ENCODE measurements around the gene EVX2. TPM values are rescaled to one million over a fixed set of nuclear protein-coding genes. Genes with fewer than 3 reads are reported as not detected.

The EVX2 gene
- total and polyA plus RNA-seq, 9 of the 15 experiments (the other 6 are each of a cell fraction or from before 2014, with no cell fraction given): not detected

- TF ChIP-seq RBM17 (IDR thresholded peaks at IDR 0.05; ENCODE audit: borderline replicate concordance, low read depth, low read length) (no peak), PHTF2 (CRISPR knock-in tag; IDR thresholded peaks at IDR 0.05) (no peak), ZNF696 (CRISPR knock-in tag; conservative IDR thresholded peaks at IDR 0.05) (no peak), DDX20 (tag; IDR thresholded peaks at IDR 0.05; ENCODE audit: low read depth) (no peak), ZBTB7A (IDR thresholded peaks at IDR 0.05; ENCODE audit: borderline replicate concordance, control insufficient read depth, low read depth, low read length) (peak; percentile 99), ZNF324 (CRISPR knock-in tag; IDR thresholded peaks at IDR 0.05) (no peak), MCM3 (IDR thresholded peaks at IDR 0.05) (no peak), TEAD4 (IDR thresholded peaks at IDR 0.05; ENCODE audit: low read length) (no peak), TEAD4 (CRISPR knock-in tag; IDR thresholded peaks at IDR 0.05; ENCODE audit: borderline replicate concordance) (peak; percentile 31; the same call in 1 of the 2 replicates), PRPF4 (IDR thresholded peaks at IDR 0.05; ENCODE audit: insufficient read depth, low read depth, low read length, poor library complexity, severe bottlenecking) (no peak), SMAD4 (CRISPR knock-in tag; conservative IDR thresholded peaks at IDR 0.05) (no peak), NEUROD1 (IDR thresholded peaks at IDR 0.05; ENCODE audit: borderline replicate concordance, low read depth, low read length, partially characterized antibody) (no peak), SIN3A (IDR thresholded peaks at IDR 0.05; ENCODE audit: borderline replicate concordance in 2 of 2, control insufficient read depth in 1 of 2, low read depth in 2 of 2, low read length in 2 of 2) (no peak), XRCC5 (IDR thresholded peaks at IDR 0.05; ENCODE audit: low read depth, low read length) (peak; percentile 88; the same call in 1 of the 2 replicates), HES1 (IDR thresholded peaks at IDR 0.05; ENCODE audit: low read depth) (no peak), RBM22 (IDR thresholded peaks at IDR 0.05; ENCODE audit: low read depth, low read length, poor library complexity, severe bottlenecking) (peak; percentile 46), RAD21 (CRISPR knock-in tag; conservative IDR thresholded peaks at IDR 0.05 in 1 of 2, IDR thresholded peaks at IDR 0.05 in 1 of 2) (peak; percentile 89 to 94), XRCC4 (IDR thresholded peaks at IDR 0.05; ENCODE audit: extremely low read depth, insufficient read depth, insufficient read length) (no peak), CBX2 (IDR thresholded peaks at IDR 0.05; ENCODE audit: insufficient read depth, low read length, poor library complexity, severe bottlenecking) (no peak), E2F6 (IDR thresholded peaks at IDR 0.05; ENCODE audit: borderline replicate concordance in 1 of 2, extremely low read depth in 1 of 2, insufficient read depth in 1 of 2, insufficient read length in 1 of 2, low read depth in 1 of 2, low read length in 1 of 2, poor library complexity in 1 of 2, severe bottlenecking in 1 of 2) (peak in 1 of 2 experiments; percentile 42)
- TF ChIP-seq, protein P1, sequence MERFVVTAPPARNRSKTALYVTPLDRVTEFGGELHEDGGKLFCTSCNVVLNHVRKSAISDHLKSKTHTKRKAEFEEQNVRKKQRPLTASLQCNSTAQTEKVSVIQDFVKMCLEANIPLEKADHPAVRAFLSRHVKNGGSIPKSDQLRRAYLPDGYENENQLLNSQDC (CRISPR knock-in tag; IDR thresholded peaks at IDR 0.05): peak; percentile 31; the same call in 1 of the 2 replicates
- TF ChIP-seq, protein P2, sequence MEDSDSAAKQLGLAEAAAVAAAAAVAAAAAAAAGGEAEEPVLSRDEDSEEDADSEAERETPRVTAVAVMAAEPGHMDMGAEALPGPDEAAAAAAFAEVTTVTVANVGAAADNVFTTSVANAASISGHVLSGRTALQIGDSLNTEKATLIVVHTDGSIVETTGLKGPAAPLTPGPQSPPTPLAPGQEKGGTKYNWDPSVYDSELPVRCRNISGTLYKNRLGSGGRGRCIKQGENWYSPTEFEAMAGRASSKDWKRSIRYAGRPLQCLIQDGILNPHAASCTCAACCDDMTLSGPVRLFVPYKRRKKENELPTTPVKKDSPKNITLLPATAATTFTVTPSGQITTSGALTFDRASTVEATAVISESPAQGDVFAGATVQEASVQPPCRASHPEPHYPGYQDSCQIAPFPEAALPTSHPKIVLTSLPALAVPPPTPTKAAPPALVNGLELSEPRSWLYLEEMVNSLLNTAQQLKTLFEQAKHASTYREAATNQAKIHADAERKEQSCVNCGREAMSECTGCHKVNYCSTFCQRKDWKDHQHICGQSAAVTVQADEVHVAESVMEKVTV (CRISPR knock-in tag; IDR thresholded peaks at IDR 0.05): peak; percentile 89
- TF ChIP-seq, protein P3, sequence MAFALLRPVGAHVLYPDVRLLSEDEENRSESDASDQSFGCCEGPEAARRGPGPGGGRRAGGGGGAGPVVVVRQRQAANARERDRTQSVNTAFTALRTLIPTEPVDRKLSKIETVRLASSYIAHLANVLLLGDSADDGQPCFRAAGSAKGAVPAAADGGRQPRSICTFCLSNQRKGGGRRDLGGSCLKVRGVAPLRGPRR (CRISPR knock-in tag; IDR thresholded peaks at IDR 0.05): no peak
These were observed 3.8 kb downstream of the EVX2 start (continued) for GRCh38 chr2:176079831-176080539.
